Measurements from ENCODE around the gene BCL7B.
A peak's percentile ranks its signal among the peaks of the same experiment; 100 is the strongest.
"Not testable (repeated sequence)": the region's sequence is repeated elsewhere in the genome, so short reads cannot be mapped to it uniquely, and the experiment has no call there.

BCL7B gene

DNA sequence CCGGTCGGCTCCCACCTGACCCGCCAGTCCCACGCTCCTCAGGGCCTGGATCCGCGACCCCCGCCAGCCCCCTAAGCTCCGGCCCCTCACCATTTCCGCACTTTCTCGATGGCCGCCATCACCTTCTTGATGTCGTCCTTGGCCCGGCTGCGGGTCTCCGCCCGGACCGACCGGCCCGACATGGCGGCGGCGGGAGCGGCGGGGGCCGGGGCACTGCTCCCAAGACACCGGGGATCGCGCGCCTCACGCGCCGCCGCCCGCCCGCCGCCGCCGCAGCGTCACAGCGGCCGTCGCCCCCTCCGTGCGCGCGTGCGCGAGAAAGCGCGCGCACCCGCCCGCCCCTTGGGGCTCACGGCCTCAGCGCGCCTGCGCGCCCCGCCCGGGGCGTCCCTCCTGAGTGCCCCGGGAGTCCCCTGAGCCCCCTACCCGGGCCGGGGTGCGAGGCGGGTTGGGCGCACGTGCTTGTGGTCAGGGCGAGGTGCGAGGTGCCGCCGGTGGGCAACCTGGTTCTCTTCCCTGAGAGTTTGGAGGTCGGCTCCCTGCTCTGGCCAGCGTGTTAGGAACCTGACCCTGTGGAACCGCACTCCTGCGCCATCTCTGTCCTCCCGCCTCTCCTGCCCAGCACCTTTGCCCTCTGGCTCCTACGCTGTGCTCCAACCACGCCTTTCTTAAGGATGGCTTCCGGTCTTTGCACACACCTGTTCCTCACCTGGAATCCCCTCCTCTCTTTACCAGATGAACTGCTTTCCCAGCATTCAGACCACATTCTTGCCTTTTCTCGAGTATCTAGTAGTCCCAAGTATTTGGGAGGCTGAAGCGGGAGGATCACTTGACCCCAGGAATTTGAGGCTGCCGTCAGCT is at the start of gene BCL7B:
Gene BCL7B (minus strand): TSS at position 294 of the 861 bp plus-strand sequence. CDS start 112 bp downstream, at position 182.
- peak; percentile 41 to 61 for DNase-seq (ENCODE audit: low read depth in 2 of 2)

- DNase-seq (ENCODE audit: low read depth in 2 of 2): no peak
Observed at GRCh38 chr7:73605601-73606220, 48.2 kb upstream of the BCL7B start.

DNA sequence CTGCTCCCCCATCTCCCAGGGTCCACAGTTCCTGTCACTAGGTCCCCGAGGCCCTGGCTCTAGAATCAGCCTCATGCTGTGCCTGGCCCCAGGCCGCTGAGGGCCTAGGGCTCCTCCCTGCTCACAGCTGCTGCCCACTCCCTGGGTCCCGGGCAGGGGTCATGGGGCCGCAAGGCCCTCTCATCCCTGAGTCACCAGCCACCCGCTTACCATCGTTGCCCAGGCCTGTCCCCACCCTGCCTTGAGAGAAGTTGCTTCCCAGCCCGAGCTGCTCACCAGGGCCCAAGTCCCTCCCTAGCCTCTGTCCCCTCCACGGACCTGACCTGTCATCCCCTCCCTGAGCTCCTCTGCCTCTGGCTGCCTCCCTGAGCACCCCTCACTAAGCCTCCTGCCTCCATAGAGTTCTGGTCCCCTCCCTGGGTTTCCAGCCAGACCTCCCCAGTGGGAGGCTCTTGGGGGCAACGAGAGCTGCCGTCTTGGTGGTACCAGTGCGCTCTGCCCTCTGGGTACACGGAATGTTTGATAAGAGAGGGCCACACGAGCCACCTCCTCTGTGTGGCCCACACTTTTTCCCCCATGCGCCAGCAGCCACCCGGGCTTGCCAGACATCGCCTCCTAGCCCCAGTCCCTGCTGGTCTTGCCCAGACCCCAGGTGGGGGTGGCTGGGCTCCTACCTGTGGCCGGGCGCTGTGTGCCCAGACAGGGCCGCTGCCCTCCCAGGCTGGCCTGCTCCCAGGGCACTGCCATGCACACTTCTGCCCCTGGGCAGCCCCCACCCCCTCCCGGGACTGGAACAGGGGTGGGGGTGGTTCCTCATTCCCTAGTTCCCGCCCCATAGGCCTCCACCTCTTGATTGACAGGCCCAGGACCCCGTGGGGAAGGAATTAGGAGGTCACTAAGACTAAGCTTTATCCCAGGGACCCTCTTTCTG is 45.5 kb upstream of the BCL7B start:
- no peak for DNase-seq (ENCODE audit: low read depth in 2 of 2)

GRCh38 chr7:73599916-73600315 is 42.4 kb upstream of the BCL7B start:
- DNase-seq (ENCODE audit: low read depth in 2 of 2): no peak

GRCh38 chr7:73599151-73599882 is 41.8 kb upstream of the BCL7B start:
- DNase-seq (ENCODE audit: low read depth in 2 of 2): no peak

- no peak for DNase-seq (ENCODE audit: low read depth in 2 of 2)
Observed at GRCh38 chr7:73597978-73598782, 40.7 kb upstream of the BCL7B start.

- DNase-seq (ENCODE audit: low read depth in 2 of 2): no peak
Observed at GRCh38 chr7:73596191-73597065, 38.9 kb upstream of the BCL7B start.

GRCh38 chr7:73595358-73595757 is 37.9 kb upstream of the BCL7B start:
- DNase-seq (ENCODE audit: low read depth in 2 of 2): no peak

- DNase-seq (ENCODE audit: low read depth in 2 of 2): no peak
Observed at GRCh38 chr7:73593207-73594045, 35.9 kb upstream of the BCL7B start.

DNA sequence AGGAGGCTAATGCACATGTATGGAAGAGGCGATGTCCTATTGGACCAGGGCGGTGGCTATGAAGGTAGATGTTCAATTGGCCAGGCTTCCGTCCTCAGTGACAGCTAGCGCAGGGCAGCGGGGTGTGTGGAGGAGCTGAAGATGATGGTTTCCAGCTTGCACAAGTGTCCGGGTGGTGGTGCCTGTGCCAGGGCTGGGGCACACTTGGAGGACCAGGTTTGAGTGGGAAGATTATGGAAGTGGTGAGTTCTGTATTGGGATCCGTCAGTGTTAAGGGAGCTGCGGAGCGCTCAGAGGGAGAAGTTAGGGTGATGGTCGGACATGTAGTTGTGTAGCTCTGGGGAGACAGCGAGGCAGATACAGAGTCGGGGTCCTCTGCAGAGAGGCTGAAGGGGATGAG is 29.4 kb upstream of the BCL7B start:
- DNase-seq (ENCODE audit: low read depth in 2 of 2): no peak

DNA sequence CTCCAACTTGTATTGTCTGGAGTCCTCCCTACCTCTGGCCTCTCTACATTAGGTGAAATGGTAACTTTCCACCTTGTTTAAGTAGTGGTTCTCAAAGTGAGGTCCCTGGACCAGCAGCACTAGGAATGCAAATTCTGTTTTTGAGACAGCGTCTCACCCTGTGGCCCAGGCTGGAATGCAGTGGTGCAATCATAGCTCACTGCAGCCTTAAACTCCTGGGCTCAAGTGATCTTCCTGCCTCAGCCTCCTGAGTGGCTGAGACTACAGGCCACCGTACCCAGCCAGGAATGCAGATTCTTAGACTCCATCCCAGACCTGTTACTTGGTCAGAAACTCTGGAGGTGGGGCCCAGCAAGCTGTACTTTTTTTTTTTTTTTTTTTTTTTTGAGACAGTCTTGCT is 27.7 kb upstream of the BCL7B start:
- DNase-seq (ENCODE audit: low read depth in 2 of 2): no peak

GRCh38 chr7:73582664-73583202 is 25.2 kb upstream of the BCL7B start:
- no peak for DNase-seq (ENCODE audit: low read depth in 2 of 2)

DNA sequence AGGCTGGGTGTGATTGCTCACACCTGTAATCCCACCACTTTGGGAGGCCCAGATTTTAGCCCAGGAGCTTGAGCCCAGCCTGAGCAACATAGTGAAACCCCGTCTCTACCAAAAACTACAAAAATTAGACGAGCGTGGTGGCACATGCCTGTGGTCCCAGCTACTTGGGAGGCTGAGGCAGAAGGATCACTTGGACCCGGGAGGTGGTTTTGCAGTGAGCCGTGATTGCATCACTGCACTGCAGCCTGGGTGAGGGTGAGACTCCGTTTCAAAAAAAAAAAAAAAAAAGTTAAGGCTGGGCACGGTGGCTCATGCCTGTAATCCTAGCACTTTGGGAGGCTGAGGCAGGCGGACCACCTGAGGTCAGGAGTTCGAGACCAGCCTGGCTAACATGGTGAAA is 23.5 kb upstream of the BCL7B start:
- not testable (repeated sequence) for DNase-seq (ENCODE audit: low read depth in 2 of 2)

DNA sequence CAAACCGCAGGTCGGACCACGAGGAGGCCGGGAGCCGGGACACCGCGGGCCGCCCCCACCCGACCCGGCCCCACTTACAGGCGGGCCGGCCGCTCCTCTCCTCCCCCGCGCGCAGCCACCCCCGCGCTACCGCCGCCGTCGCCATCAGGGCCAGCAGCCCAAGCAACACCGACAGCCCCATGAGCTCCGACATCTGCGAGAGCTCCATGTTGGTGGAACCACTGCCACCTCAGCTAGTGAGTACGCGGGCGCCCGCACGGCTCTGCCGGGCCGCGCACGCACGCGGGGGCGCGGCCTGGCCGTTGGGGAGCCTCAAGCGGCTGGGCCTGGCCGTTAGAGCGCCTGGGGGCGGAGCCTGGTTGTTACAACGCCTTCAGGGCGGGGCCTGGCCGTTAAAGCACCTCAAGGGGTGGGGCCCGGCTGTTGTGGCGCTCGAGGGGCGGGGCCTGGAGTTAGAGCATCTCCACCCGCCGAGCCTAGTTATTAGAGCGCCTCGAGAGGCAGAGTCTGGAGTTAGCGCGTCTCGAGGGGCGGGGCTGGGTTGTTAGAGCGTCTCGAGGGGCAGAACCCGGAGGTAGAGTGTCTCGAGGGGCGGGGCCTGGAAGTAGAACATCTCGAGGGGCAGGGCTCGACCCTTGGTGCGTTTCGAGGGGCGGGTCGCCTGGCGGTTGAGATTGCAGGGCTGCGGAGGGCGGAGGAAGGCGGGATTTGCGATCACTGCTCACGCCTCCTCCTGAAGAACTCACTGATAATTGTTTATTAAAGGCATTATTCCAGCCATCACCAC is 21.0 kb upstream of the BCL7B start, which contains the start of gene TBL2:
Gene TBL2 (minus strand): TSS at position 238 of the 787 bp plus-strand sequence. CDS start 30 bp downstream, at position 208.
- DNase-seq (ENCODE audit: low read depth in 2 of 2): peak; percentile 98

DNA sequence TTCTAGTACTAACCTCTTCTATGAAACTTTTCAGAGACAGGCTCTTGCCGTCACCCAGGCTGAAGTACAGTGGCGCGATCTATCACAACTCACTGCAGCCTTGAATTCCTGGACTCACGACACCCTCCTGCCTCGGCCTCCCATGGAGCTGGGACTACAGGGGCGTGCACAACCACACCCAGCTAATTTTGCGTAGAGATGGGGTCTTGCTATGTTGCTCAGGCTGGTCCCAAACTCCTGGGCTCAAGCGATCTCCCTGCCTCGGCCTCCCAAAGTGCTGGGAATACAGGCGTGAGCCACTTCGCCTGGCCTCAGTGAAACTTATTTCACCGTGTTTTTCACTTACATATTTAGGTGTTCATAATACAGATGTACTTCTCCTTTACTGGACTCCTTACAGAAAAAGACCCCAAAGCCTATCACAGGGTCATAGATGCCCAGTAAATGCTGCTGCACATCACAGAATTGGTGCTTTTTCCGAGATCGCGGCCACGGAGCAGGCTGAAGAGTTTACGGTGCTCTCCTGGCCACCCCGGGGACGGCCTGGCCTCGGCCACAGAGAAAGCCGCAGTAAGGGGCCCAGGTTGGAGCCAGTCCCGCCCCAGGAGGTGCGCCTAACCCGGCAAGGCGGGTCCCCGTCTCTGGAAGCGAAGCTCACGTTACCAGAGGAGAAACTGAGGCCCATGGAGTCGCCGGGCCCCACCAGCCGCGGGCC is 20.3 kb upstream of the BCL7B start:
- no peak for DNase-seq (ENCODE audit: low read depth in 2 of 2)

DNA sequence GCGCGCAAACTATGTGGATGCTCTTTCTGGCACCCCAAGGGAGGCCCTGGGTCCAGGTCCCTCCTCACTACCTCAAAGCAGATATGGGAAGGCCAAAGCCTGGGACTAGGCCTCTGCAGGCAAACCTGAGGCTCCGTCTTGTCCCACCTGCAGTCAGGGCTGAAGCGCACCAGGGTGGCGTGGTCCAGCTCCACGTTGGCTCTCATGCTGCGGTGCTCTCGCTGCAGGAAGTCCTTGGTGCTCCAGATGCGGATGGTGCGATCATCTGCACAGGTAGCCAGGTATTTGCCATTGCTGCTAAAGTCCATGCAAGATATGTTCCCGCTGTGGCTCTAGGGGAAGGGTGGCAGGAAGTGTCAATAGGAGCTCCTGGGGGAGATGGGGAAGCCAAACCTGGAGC is 16.3 kb upstream of the BCL7B start:
- DNase-seq (ENCODE audit: low read depth in 2 of 2): no peak

GRCh38 chr7:73573276-73573675 is 15.8 kb upstream of the BCL7B start:
- no peak for DNase-seq (ENCODE audit: low read depth in 2 of 2)
